ENCODE measurements around the gene GAB1. TPM values are rescaled to one million over a fixed set of nuclear protein-coding genes. Genes with fewer than 3 reads are reported as not detected.
A peak's percentile ranks its signal among the peaks of the same experiment; 100 is the strongest.

The GAB1 gene
- total and polyA plus RNA-seq, 4 donors: 6.4 to 138 (median 22.6) TPM

- 38 to 57% methylated on average over 3 of the region's 3 CpGs for WGBS, 2 donors
- Histone ChIP-seq H3K27me3 (ENCODE audit: control insufficient read depth in 3 of 3, insufficient read depth in 3 of 3, low read length in 2 of 3) (no peaks in the 10 kb centered on the region), H3K4me3 (no peak overlapping the region), H3K9me3 (ENCODE audit: control insufficient read depth in 4 of 4, insufficient read depth in 3 of 4, low read length in 3 of 4) (no peaks in the 10 kb centered on the region), H3K36me3 (ENCODE audit: control insufficient read depth in 4 of 4, insufficient read depth in 4 of 4, low read length in 4 of 4) (no peaks in the 10 kb centered on the region), H3K27ac (ENCODE audit: low read depth in 1 of 2, low read length in 1 of 2) (peak overlapping the region; percentile 33), H3K4me1 (ENCODE audit: control insufficient read depth in 5 of 5, insufficient read depth in 5 of 5, low read length in 5 of 5) (peaks cover 0 to 48% (median 20%) of the 10 kb centered on the region in 5 donors), H3K9ac (ENCODE audit: insufficient read depth in 1 of 2, low read length in 2 of 2) (no peak overlapping the region)
- TF ChIP-seq CTCF (IDR thresholded peaks at IDR 0.05; ENCODE audit: control extremely low read depth, extremely low read depth): no peak
- no peak for ATAC-seq (ENCODE audit: insufficient read depth, low FRiP score)
- DNase-seq: no peak
Measured at GRCh38 chr4:143405075-143405730, 68.5 kb downstream of the GAB1 start.

GRCh38 chr4:143406523-143406922, 69.8 kb downstream of the GAB1 start:
- Histone ChIP-seq H3K27ac (ENCODE audit: low read depth in 1 of 2, low read length in 1 of 2) (peak overlapping the region; percentile 46 to 65), H3K9ac (ENCODE audit: insufficient read depth in 1 of 2, low read length in 2 of 2) (no peak overlapping the region), H3K27me3 (ENCODE audit: control insufficient read depth in 3 of 3, insufficient read depth in 3 of 3, low read length in 2 of 3) (no peaks in the 10 kb centered on the region), H3K4me3 (no peak overlapping the region), H3K9me3 (ENCODE audit: control insufficient read depth in 4 of 4, insufficient read depth in 3 of 4, low read length in 3 of 4) (no peaks in the 10 kb centered on the region), H3K4me1 (ENCODE audit: control insufficient read depth in 5 of 5, insufficient read depth in 5 of 5, low read length in 5 of 5) (peaks cover 0 to 59% (median 20%) of the 10 kb centered on the region in 5 donors), H3K36me3 (ENCODE audit: control insufficient read depth in 4 of 4, insufficient read depth in 4 of 4, low read length in 4 of 4) (no peaks in the 10 kb centered on the region)
- WGBS, 2 donors: 17 to 38% methylated on average over 3 of the region's 3 CpGs
- DNase-seq (peak; percentile 43 to 66 (median 61)), ATAC-seq (ENCODE audit: insufficient read depth, low FRiP score) (no peak)
- no peak for TF ChIP-seq CTCF (IDR thresholded peaks at IDR 0.05; ENCODE audit: control extremely low read depth, extremely low read depth)

GRCh38 chr4:143407474-143407873, 70.8 kb downstream of the GAB1 start:
- WGBS, 2 donors: 40% methylated on average over 3 of the region's 3 CpGs
- peak overlapping the region in 1 of 2 donors; percentile 50 for H3K9ac ChIP-seq (ENCODE audit: insufficient read depth in 1 of 2, low read length in 2 of 2)
- TF ChIP-seq CTCF (IDR thresholded peaks at IDR 0.05; ENCODE audit: control extremely low read depth, extremely low read depth): no peak
- ATAC-seq (ENCODE audit: insufficient read depth, low FRiP score) (no peak), DNase-seq (peak in 1 of 3 donors; percentile 55)
- no peaks in the 10 kb centered on the region for H3K36me3 ChIP-seq (ENCODE audit: control insufficient read depth in 4 of 4, insufficient read depth in 4 of 4, low read length in 4 of 4)
- no peaks in the 10 kb centered on the region for H3K9me3 ChIP-seq (ENCODE audit: control insufficient read depth in 4 of 4, insufficient read depth in 3 of 4, low read length in 3 of 4)
- no peak overlapping the region for H3K4me3 ChIP-seq
- H3K27ac ChIP-seq (ENCODE audit: low read depth in 1 of 2, low read length in 1 of 2): peak overlapping the region in 1 of 2 donors; percentile 53
- H3K4me1 ChIP-seq (ENCODE audit: control insufficient read depth in 5 of 5, insufficient read depth in 5 of 5, low read length in 5 of 5): peaks cover 0 to 61% (median 17%) of the 10 kb centered on the region in 5 donors
- H3K27me3 ChIP-seq (ENCODE audit: control insufficient read depth in 3 of 3, insufficient read depth in 3 of 3, low read length in 2 of 3): no peaks in the 10 kb centered on the region

All from lung (tissue), 12 donors.